ENCODE data around the gene NCKAP5. TPM values are rescaled to one million over a fixed set of nuclear protein-coding genes. Genes with fewer than 3 reads are reported as not detected.

NCKAP5 gene
- total RNA-seq, 1 experiment from 2014 or later = 6.5 TPM

GRCh38 chr2:132884292-132884691 is 684.0 kb downstream of the NCKAP5 start:
- DNase-seq (ENCODE audit: low read depth) = no peak

- DNase-seq (ENCODE audit: low read depth) = no peak
These were observed 684.8 kb downstream of the NCKAP5 start for GRCh38 chr2:132883430-132883829.

GRCh38 chr2:132881546-132881945 is 686.7 kb downstream of the NCKAP5 start:
- DNase-seq (ENCODE audit: low read depth) = no peak

- no peak for DNase-seq (ENCODE audit: low read depth)
These were observed 690.3 kb downstream of the NCKAP5 start for GRCh38 chr2:132877923-132878322.

- DNase-seq (ENCODE audit: low read depth) = peak; percentile 30
These were observed 691.4 kb downstream of the NCKAP5 start for GRCh38 chr2:132876745-132877391.

GRCh38 chr2:132875193-132875592 is 693.1 kb downstream of the NCKAP5 start:
- DNase-seq (ENCODE audit: low read depth) = no peak

GRCh38 chr2:132873738-132874137 is 694.5 kb downstream of the NCKAP5 start:
- no peak for DNase-seq (ENCODE audit: low read depth)

- no peak for DNase-seq (ENCODE audit: low read depth)
These were observed 696.4 kb downstream of the NCKAP5 start for GRCh38 chr2:132871831-132872230.

- no peak for DNase-seq (ENCODE audit: low read depth)
These were observed 704.3 kb downstream of the NCKAP5 start for GRCh38 chr2:132863961-132864360.

- DNase-seq (ENCODE audit: low read depth) = no peak
These were observed 708.0 kb downstream of the NCKAP5 start for GRCh38 chr2:132860220-132860619.

GRCh38 chr2:132859590-132859989 is 708.7 kb downstream of the NCKAP5 start:
- DNase-seq (ENCODE audit: low read depth) = no peak

- no peak for DNase-seq (ENCODE audit: low read depth)
These were observed 710.9 kb downstream of the NCKAP5 start for GRCh38 chr2:132857319-132857718.

GRCh38 chr2:132850688-132851087 is 717.6 kb downstream of the NCKAP5 start:
- DNase-seq (ENCODE audit: low read depth) = peak; percentile 51

GRCh38 chr2:132849118-132849517 is 719.1 kb downstream of the NCKAP5 start:
- peak; percentile 65 for DNase-seq (ENCODE audit: low read depth)

- no peak for DNase-seq (ENCODE audit: low read depth)
These were observed 722.9 kb downstream of the NCKAP5 start for GRCh38 chr2:132845339-132845738.

- no peak for DNase-seq (ENCODE audit: low read depth)
These were observed 723.7 kb downstream of the NCKAP5 start for GRCh38 chr2:132844585-132844984.

GRCh38 chr2:132837769-132838168 is 730.5 kb downstream of the NCKAP5 start:
- DNase-seq (ENCODE audit: low read depth) = no peak

- DNase-seq (ENCODE audit: low read depth) = no peak
These were observed 737.9 kb downstream of the NCKAP5 start for GRCh38 chr2:132830321-132830827.

- DNase-seq (ENCODE audit: low read depth) = no peak
These were observed 742.7 kb downstream of the NCKAP5 start for GRCh38 chr2:132825601-132826000.

GRCh38 chr2:132824716-132825115 is 743.5 kb downstream of the NCKAP5 start:
- peak; percentile 66 for DNase-seq (ENCODE audit: low read depth)

- no peak for DNase-seq (ENCODE audit: low read depth)
These were observed 752.0 kb downstream of the NCKAP5 start for GRCh38 chr2:132816234-132816633.

- DNase-seq (ENCODE audit: low read depth) = peak; percentile 77
These were observed 752.7 kb downstream of the NCKAP5 start for GRCh38 chr2:132815516-132815915.

GRCh38 chr2:132814651-132815050 is 753.6 kb downstream of the NCKAP5 start:
- DNase-seq (ENCODE audit: low read depth) = no peak

GRCh38 chr2:132813422-132813821 is 754.8 kb downstream of the NCKAP5 start:
- DNase-seq (ENCODE audit: low read depth) = no peak

All from M059J (cell line).